CD14-positive monocyte (primary cell): ENCODE results near the gene PCDHA4. TPM values are rescaled to one million over a fixed set of nuclear protein-coding genes. Genes with fewer than 3 reads are reported as not detected.
"Not testable (repeated sequence)": the region's sequence is repeated elsewhere in the genome, so short reads cannot be mapped to it uniquely, and the experiment has no call there.

Experiments used
- DNase-seq, 3 donors: peaks; one replicate each; pipeline ENCODE4 v3.0.0-alpha.2; 2011 to 2022
- H2AFZ ChIP-seq: 2 replicates; pipeline ENCODE4 v1.6.0; 2012; ENCODE audit warnings: mild to moderate bottlenecking, low read depth, low read length, inconsistent platforms; ENCODE audit not compliant: insufficient read depth, poor library complexity, severe bottlenecking
- H3K27ac ChIP-seq, 2 donors: 1 replicate in 1 of 2; 2 replicates in 1 of 2; pipeline ENCODE4 v1.5.1; 2012 to 2013; ENCODE audit warnings: low read length in 2 of 2, control low read depth in 1 of 2, inconsistent platforms in 1 of 2, low read depth in 1 of 2, mild to moderate bottlenecking in 1 of 2
- H3K27me3 ChIP-seq, 2 donors: one replicate each; pipeline versions ENCODE4 v1.6.0 to v1.6.1; 2011 to 2013; ENCODE audit warnings: low read length in 2 of 2; ENCODE audit not compliant: control insufficient read depth in 2 of 2, insufficient read depth in 2 of 2
- H3K36me3 ChIP-seq, 2 donors: replicated peaks in 1 of 2; 1 replicate in 1 of 2; 2 replicates in 1 of 2; pipeline versions ENCODE4 v1.5.1 to v1.6.1; 2012 to 2013; ENCODE audit warnings: low read length in 2 of 2, control low read depth in 1 of 2, inconsistent platforms in 1 of 2, mild to moderate bottlenecking in 1 of 2; ENCODE audit not compliant: insufficient read depth in 2 of 2, control insufficient read depth in 1 of 2
- H3K4me1 ChIP-seq, 2 donors: 1 replicate in 1 of 2; 2 replicates in 1 of 2; pipeline versions ENCODE4 v1.5.1 to v1.6.1; 2012 to 2013; ENCODE audit warnings: low read length in 2 of 2, control low read depth in 1 of 2, inconsistent platforms in 1 of 2, mild to moderate bottlenecking in 1 of 2, moderate library complexity in 1 of 2; ENCODE audit not compliant: insufficient read depth in 2 of 2, control insufficient read depth in 1 of 2
- H3K4me2 ChIP-seq: replicated peaks from 2 replicates; pipeline ENCODE3; 2012; ENCODE audit warnings: low read length, moderate library complexity, mild to moderate bottlenecking; ENCODE audit not compliant: poor library complexity, severe bottlenecking; ENCODE audit errors: extremely low read depth
- H3K4me3 ChIP-seq, 3 experiments: fragments of 200-600 bp in 1 of 3; sonication (generic) in 1 of 3; replicated peaks in 1 of 3; 1 replicate in 2 of 3; 2 replicates in 1 of 3; pipeline ENCODE4 v1.5.1; 2011 to 2013; ENCODE audit warnings: low read length in 3 of 3, mild to moderate bottlenecking in 3 of 3, control low read depth in 2 of 3, low read depth in 2 of 3, inconsistent platforms in 1 of 3, moderate library complexity in 1 of 3
- H3K79me2 ChIP-seq: 2 replicates; pipeline ENCODE4 v1.6.0; 2012; ENCODE audit warnings: mild to moderate bottlenecking, control low read depth, inconsistent platforms, low read length, moderate library complexity; ENCODE audit not compliant: insufficient read depth
- H3K9ac ChIP-seq: 2 replicates; pipeline ENCODE4 v1.6.0; 2017; ENCODE audit warnings: low read length, mild to moderate bottlenecking; ENCODE audit not compliant: insufficient read depth, poor library complexity, severe bottlenecking
- H3K9me3 ChIP-seq, 2 donors: replicated peaks in 1 of 2; 1 replicate in 1 of 2; 2 replicates in 1 of 2; pipeline versions ENCODE4 v1.5.1 to v1.6.1; 2012 to 2013; ENCODE audit warnings: low read length in 2 of 2, control low read depth in 1 of 2; ENCODE audit not compliant: control insufficient read depth in 1 of 2, insufficient read depth in 1 of 2
- H4K20me1 ChIP-seq: 2 replicates; pipeline ENCODE4 v1.6.0; 2012; ENCODE audit warnings: mild to moderate bottlenecking, low read length, control low read depth, moderate library complexity; ENCODE audit not compliant: insufficient read depth
- H3K27ac Mint-ChIP-seq, 7 donors: one replicate each; pipeline ENCODE4 v1.8.0; 2020; ENCODE audit warnings: mild to moderate bottlenecking in 7 of 7, mixed read lengths in 7 of 7, moderate library complexity in 6 of 7, inconsistent platforms in 2 of 7
- H3K27me3 Mint-ChIP-seq, 3 donors: one replicate each; pipeline ENCODE4 v1.8.0; 2021 to 2022; ENCODE audit warnings: low read depth in 3 of 3, mild to moderate bottlenecking in 3 of 3, mixed read lengths in 3 of 3, moderate library complexity in 3 of 3, inconsistent platforms in 1 of 3
- H3K36me3 Mint-ChIP-seq, 2 donors: one replicate each; pipeline ENCODE4 v1.8.0; 2020; ENCODE audit warnings: mixed read lengths in 2 of 2, inconsistent platforms in 1 of 2, mild to moderate bottlenecking in 1 of 2
- H3K4me1 Mint-ChIP-seq: one replicate; pipeline ENCODE4 v1.8.0; 2020; ENCODE audit warnings: mild to moderate bottlenecking, mixed read lengths
- H3K4me3 Mint-ChIP-seq, 2 donors: one replicate each; pipeline ENCODE4 v1.8.0; 2020; ENCODE audit warnings: mild to moderate bottlenecking in 2 of 2, mixed read lengths in 2 of 2, moderate library complexity in 1 of 2
- H3K9me3 Mint-ChIP-seq, 7 donors: one replicate each; pipeline ENCODE4 v1.8.0; 2020 to 2022; ENCODE audit warnings: mixed read lengths in 7 of 7, mild to moderate bottlenecking in 6 of 7, moderate library complexity in 6 of 7, inconsistent platforms in 2 of 7
- CTCF ChIP-seq: fragments of 200-600 bp; IDR thresholded peaks from one replicate; pipeline ENCODE4 v1.8.0; 2022; ENCODE audit warnings: antibody characterized with exemption, mild to moderate bottlenecking
- WGBS: methylation state at CpG from one replicate; pipeline ENCODE4 v1.1.5; 2013; ENCODE audit warnings: missing lambda C conversion rate; ENCODE audit not compliant: insufficient coverage; 5-methylcytosine and 5-hydroxymethylcytosine counted together
- intact Hi-C, 2 donors: fragments of 100-400 bp; cut with micrococcal nuclease; formaldehyde crosslinking; loops; one replicate each; pipeline versions ENCODE4 v1.15.0 to v1.15.1; 2023
- polyA plus RNA-seq, 3 donors: library from polyadenylated mRNA; depleted of rRNA in 1 of 3; unstranded in 2 of 3; stranded (reverse) in 1 of 3; fragments of 300-500 nt in 2 of 3; fragments of >200 nt in 1 of 3; fragmentation: Illumina TruSeq in 2 of 3; gene quantifications; 1 replicate in 2 of 3; 2 replicates in 1 of 3; pipeline ENCODE4 v1.2.3, GENCODE V29; 2012 to 2021

Gene PCDHA4
- polyA plus RNA-seq, 3 donors: not detected

- no peak for TF ChIP-seq CTCF
- Mint-ChIP-seq H3K27me3 (peaks cover 8 to 24% (median 23%) of the 10 kb centered on the region in 3 donors), H3K27ac (peak overlapping the region in 1 of 7 donors; percentile 23), H3K36me3 (peaks cover 0 to 12% of the 10 kb centered on the region in 2 donors), H3K9me3 (peaks cover 31 to 66% (median 51%) of the 10 kb centered on the region in 7 donors), H3K4me1 (no peaks in the 10 kb centered on the region), H3K4me3 (no peak overlapping the region)
- H3K79me2 ChIP-seq: no peaks in the 10 kb centered on the region
- H3K27ac ChIP-seq: no peak overlapping the region
- H3K36me3 ChIP-seq: no peaks in the 10 kb centered on the region
- no peaks in the 10 kb centered on the region for H4K20me1 ChIP-seq
- no peak overlapping the region for H2AFZ ChIP-seq
- H3K4me3 ChIP-seq: no peak overlapping the region
- no peaks in the 10 kb centered on the region for H3K4me1 ChIP-seq
- H3K4me2 ChIP-seq: no peak overlapping the region
- H3K9me3 ChIP-seq: peaks cover 35 to 62% of the 10 kb centered on the region in 2 donors
- WGBS: 47% methylated on average over 52 of the region's 53 CpGs
- intact Hi-C loops: no loop called here
- no peak overlapping the region for H3K9ac ChIP-seq
- DNase-seq: no peak
- H3K27me3 ChIP-seq: peaks cover 0 to 33% of the 10 kb centered on the region in 2 donors
These were observed 4.0 kb upstream of the PCDHA4 start for GRCh38 chr5:140802781-140803271.

- H4K20me1 ChIP-seq, H3K4me2 ChIP-seq, DNase-seq, H2AFZ ChIP-seq, H3K27ac ChIP-seq, H3K4me3 Mint-ChIP-seq, H3K36me3 Mint-ChIP-seq, H3K36me3 ChIP-seq, H3K9ac ChIP-seq, H3K79me2 ChIP-seq, H3K4me1 ChIP-seq, H3K4me3 ChIP-seq, H3K27ac Mint-ChIP-seq, H3K4me1 Mint-ChIP-seq, intact Hi-C loops: not testable (repeated sequence)
- WGBS: 65% methylated on average over 61 of the region's 62 CpGs
- Mint-ChIP-seq H3K9me3 (peaks cover 29 to 56% (median 46%) of the 10 kb centered on the region in 7 donors), H3K27me3 (peaks cover 4 to 11% (median 9%) of the 10 kb centered on the region in 3 donors)
- peaks cover 29 to 42% of the 10 kb centered on the region in 2 donors for H3K9me3 ChIP-seq
- H3K27me3 ChIP-seq: peaks cover 0 to 14% of the 10 kb centered on the region in 2 donors
These were observed 1.5 kb downstream of the PCDHA4 start for GRCh38 chr5:140808241-140808888.
